Central memory CD4-positive, alpha-beta T cell (primary cell): ENCODE data around the gene FAM229A.

Experiments used
- DNase-seq: peaks from one replicate; pipeline ENCODE4 v3.0.0; 2022

The FAM229A gene

DNA sequence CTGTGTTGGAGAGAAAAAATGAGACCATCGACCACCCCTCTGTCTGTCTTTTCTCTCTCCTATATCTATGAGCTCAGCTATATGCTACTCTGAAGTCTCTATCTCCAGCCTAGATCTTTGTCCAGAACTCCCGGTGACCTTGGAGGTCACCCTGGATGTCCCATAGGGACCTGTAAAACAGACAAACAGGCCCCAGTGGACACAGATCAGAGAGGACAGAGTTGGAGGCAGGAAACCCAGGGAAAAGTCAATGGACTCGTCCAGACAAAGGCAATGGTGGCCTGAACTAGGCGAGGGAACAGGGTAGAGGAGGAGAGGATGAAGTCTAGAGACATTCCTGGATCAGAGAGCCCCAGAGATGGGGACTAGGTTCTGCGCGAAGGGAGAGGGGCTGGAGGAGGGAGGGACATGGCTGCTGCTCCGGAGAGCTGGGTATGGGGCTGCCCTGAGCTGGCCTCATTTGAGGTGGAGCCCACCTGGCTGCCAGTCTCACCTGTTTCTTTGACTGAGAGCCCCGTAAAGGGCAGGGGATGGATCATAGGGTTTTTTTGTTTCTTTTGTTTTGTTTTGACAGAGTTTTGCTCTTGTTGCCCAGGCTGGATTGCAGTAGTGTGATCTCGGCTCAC lies 15.6 kb downstream of the FAM229A start:
- DNase-seq, result no peak

DNA sequence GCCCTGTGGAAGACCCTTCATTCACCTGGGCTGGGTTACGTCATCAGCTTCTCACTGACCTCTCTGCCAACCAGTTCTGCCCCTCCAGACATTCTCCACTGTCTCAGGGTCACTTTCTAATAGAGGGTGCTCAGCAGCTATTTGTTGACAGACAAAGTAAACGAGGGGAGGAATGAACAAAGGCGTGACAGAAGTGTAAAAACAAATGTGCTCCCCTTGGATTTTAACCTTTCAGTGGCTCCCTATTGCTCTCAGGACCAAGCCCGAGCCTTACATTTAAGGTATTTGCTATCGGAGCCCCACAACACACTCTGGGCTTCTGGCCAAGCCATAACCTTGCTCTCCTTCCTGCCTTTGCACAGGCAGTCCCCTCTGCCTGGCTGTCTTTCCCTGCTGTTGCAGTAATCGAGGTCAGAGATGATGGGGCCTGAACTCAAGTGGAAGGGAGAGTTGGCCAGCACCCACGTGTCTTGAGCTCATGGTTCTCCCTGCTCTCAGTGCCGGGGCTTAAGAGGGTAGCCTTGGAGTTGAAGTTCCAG lies 16.9 kb downstream of the FAM229A start:
- peak; percentile 33 for DNase-seq

DNA sequence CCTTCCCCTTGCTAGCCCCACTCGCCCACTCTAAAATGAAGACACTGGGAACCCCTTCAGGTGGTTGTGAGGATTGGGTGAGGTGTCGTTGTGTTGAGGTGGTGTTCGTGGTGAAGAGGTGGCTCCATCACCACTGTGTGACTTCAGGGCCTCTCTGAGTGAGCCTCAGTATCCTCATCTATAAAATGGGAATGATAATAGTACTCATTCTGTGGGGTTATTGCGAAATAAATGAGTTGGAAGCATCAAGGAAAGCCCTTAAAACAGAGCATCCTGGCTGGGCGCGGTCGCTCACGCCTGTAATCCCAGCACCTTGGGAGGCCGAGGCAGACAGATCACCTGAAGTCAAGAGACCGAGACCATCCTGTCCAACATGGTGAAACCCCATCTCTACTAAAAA lies 19.6 kb downstream of the FAM229A start:
- no peak for DNase-seq

DNA sequence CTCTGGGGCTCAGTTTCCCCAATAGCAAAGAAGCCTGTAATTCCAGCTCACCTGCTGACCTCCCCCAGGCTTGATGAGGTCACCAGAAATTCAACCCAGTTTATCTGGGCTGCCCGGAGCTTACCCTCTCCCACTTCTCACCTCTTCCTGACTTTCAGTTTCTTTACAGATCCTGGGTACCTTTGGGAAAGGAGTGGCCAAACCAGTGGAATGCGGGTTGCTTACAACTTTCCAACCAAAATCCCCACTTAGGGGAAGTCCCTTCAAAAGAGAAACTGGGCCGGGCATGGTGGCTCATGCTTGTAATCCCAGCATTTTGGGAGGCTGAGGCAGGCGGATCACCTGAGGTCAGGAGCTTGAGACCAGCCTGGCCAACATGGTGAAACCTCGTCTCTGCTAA lies 20.3 kb downstream of the FAM229A start:
- DNase-seq, result no peak

DNA sequence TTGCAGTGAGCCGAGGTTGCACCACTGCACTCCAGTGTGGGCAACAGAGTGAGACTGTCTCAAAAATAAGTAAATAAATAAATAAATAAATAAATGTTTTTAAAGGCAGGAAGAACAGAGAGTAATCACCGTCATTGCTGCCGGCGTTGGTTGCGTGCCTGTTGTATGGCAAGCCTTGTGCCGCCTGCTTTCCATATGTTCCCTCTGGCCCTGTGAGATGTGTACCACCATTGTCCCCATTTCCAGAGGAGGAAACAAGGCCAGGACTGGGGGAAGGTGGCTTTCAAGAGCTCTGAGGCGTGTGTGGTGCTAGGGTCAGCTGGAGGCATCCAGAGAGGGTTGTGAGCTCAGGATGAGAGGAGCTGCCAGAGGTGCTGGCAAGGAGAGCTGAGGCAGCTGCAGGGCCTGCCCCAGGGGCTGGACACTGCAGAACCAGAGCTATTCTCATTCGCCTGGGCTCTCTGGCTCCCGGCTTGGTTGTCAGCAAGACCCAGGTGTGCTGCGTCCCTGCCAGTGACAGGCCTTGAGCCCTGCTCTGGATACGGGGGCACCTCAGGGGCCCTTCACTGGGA lies 21.0 kb downstream of the FAM229A start:
- DNase-seq, result no peak

DNA sequence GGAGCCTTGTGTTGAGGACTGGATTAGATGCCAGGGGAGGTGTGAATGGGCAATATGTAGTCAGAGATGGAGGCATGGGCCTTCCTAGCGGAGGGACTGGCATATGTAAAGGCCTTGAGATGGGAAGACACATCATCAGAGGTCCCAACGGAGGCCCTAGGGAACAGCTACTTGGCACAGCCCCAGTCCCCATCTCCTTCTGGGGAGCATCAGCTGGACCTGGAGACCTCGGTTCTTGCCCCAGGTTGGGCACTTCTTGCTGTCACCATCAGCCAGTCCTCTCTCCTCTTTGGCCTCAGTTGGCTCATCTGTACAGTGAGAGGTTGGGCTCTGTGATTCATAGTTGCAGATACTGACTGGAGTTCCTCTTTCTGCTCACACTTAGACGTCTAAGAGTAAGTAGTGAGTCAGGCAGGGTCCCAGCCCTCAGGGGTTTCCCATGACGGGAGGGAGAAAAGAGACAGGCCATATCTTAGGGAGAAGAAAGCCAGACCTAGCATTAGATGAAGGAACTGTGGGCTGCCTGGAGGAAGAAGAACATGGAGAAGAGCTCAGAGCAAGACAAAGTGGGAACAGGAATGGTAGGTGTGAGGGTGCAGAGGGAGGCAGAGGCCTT lies 22.8 kb downstream of the FAM229A start:
- DNase-seq, result no peak

DNA sequence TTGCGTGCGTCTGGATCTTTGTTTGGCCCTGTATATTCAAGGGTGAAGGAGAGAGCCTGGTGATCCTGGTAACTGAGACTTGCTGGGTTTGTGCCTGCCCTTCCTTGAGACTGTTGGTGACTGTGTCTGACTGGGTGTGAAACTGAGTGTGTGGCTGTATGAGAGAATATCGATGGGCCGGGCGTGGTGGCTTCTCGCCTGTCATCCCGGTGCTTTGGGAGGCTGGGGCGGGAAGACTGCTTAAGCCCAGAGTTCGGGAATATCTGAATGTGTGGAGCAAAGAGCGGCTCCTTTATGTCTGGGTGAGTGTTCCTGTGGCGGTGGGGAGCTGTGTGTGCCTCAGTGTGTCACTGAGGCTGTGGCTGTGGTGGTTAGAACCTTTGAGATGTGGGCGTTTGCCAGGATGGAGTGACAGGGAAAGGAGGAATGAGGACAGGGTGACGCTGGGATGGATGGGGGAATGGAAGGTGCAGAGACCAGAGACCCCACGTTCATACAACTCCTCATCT lies 23.6 kb downstream of the FAM229A start:
- no peak for DNase-seq

DNA sequence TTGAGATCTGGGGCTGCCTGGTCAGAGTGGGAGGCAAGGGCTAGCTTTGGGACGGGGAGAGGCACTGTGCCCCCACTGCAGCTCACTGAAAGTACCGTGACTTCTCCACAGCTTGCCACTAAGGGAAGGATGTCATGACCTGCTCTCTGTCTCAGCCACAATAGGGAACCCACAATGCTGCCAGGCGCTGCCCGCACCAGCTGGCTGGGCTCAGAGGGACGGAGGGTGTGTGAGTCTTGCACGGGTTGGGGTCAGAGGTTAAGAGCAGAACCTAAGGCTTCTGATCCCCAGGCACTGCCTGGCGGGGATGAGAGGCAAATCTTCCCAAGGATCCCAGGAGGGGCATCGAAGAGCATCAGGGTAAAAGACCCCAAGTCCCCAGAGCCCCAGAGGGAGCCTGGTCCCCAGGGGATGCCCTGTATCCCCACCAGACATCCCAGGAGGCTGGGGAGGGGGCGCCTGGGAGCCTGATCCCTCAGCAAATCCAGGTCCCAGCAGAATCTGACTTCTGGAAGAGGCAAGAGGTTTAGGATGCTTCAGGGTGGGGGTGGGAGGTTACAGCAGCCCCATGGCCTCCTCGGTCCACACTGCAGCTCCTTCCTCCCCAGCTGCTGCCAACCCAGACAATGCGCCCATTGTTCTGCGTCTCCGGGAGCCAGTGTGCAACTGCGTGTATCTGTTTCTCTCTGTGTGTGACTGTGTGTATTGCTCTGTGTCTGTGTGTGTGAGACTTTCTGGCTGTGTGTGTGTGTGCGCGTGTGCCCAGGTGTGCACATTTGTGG lies 24.2 kb downstream of the FAM229A start:
- no peak for DNase-seq

DNA sequence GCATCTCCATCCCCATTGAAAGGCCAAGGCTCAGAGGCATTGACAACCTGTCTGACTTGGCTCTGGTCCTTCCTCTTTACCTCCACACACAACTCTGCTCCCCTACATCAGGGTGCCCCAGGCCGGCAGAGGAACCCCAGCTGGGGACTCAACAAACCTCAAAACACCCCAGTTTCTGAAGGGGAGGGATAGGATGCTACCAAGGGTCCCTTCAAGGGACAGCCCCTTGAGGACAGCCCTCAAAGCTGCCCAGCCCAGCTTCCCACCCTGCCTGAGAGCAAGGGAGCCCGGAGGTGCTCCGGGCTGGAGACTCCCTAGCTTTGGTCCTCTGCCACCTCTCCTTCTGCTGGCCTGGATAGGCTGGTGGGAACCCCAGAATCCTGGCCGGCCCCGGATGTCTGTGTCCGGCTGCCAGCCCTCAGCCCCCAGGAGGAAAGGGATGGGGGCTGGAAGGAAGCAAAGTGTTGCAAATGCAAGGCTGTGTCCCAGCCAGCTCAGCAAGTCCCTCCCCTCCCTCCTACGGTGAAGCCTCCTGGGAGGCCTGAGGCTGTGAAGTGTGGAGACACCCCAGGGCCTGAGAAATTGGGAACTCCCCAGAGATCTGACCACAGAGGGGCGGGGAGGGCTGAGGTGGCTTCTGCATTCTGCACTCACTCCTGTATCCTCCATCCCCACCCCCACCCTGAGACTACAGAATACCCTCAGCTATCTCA lies 25.2 kb downstream of the FAM229A start:
- DNase-seq, result peak; percentile 59

DNA sequence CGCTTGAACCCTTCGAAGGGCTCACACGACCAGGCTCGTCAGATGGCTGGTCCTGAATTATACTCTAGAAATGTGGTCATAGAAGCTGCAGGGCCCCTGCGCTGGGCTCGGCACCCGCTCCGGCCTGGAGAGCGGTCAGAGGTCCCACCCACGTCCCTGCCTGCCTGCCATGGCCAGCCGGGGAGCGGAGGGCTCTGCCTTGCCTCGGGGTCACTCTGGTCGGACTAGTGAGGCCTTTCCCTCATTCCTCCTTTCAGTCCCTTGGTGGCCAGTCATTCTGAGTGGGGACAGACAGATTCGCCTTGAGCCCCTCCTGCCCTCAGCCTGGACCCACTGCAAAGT lies 25.7 kb downstream of the FAM229A start:
- DNase-seq, result no peak

DNA sequence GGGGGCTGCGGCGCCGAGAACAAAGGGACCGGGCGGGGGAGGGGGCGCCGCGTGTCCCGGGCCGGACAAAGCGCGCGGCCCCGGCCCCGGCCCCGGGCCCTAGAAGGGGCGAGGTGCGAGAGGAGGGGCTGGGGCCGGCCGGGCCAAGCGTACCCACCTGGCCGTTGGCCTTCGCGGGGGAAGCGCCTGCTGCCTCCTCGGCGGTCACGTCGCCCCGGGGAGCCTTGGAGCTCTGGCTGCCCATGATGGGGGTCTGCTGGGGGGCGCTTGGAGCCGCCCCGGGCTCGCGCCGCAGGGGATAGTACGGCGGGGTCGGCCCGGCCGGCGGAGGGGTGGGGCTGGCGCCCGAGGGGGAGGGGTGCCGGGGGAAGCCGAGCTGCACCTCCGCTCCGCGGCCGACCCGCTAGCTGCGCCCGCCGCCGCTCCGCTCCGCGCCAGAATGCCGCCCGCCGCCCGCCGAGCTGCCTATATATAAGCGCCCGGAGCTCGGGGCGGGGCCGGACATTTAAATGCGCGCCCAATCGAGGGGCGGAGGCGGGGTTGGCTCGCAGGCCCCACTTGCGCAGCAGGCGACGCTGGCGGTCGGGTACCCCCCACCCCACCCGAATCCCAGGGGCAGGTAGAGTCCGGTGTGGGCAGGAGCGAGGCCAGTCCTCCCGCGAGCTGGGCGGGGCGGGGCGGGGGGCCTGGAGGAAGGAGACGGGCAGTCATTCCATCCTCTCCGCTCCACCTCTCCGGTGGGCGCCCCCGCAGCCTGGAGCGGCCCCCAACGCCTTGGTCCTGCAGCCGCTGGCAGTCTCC lies 26.3 kb downstream of the FAM229A start, which contains the start of gene MARCKSL1:
TSS of gene MARCKSL1 (minus strand) at position 444 of the 801 bp plus-strand sequence. CDS start at position 244, 200 bp downstream.
- peak; percentile 81 for DNase-seq

DNA sequence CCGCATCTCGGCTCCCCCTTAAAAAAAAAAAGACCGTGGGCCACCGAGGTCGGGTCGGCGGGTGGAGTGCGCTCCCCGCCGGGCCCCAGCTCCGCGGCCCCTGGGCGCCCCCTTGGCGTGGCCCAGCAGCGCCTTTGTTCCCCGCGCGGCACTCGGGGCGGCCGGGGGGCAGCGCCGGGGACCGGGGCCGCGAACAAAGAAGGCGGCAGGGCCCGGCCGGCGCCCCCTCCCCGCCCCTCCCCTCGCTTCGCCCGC lies 26.8 kb downstream of the FAM229A start:
- no peak for DNase-seq

DNA sequence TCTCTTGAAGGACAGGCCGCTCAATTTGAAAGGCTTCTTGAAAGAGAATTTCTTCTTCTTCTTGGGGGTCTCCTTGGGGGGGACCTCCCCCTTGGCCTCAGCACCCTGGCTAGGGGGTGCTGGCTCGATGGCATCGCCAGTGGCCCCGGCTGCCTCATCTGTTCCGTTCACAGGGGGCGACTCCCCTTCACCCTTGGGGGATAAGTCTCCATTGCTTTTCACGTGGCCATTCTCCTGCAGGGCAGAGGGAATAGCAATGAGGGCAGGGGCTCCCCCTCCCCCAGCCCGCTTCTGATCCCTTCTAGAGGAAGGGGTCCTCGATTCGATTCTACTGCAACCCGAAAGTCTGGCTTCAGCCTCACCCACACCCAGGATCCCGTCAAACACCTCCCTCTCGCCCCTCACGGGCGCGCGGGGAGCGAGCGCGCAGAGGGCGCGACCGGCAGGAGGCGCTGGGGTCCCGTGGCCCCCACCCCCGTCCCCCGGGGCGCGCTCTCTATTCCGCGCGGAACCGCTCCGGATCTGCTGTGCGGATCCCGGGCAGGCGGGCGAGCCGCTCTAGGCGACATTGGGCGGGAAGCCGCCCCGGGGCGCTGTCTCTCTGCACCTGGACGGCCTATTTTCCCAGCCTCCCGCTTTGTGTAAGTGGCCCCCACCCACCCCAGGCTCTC lies 27.3 kb downstream of the FAM229A start:
- DNase-seq, result peak; percentile 64

DNA sequence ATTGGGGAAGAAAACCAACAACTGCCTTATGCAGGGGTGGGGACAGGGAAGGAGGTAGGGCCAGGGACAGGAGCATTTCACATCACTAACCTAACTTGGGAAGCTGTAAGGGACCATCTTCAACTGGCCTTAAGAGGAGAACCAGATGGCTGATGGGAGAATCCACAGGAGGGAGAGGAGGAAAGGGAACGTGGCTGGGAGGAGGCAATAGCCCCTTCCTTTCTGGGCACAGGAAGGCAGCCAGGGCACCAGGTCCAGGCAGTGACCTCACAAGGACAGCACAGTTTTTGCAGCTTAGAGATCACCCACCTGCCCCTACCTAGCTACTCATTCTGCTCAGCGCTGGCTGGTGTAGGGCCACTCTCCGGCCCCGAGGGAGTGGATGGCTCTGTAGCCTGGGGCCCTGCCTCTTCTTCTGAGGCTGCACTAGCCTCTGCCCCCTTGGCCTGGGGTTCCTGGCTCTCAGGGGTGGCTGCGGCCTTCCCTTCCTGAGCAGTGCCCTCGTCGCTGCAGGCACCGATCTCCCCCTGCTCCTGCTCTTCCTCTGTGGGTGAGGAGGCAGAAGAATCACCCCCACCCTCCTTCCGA lies 27.9 kb downstream of the FAM229A start:
- DNase-seq, result no peak

DNA sequence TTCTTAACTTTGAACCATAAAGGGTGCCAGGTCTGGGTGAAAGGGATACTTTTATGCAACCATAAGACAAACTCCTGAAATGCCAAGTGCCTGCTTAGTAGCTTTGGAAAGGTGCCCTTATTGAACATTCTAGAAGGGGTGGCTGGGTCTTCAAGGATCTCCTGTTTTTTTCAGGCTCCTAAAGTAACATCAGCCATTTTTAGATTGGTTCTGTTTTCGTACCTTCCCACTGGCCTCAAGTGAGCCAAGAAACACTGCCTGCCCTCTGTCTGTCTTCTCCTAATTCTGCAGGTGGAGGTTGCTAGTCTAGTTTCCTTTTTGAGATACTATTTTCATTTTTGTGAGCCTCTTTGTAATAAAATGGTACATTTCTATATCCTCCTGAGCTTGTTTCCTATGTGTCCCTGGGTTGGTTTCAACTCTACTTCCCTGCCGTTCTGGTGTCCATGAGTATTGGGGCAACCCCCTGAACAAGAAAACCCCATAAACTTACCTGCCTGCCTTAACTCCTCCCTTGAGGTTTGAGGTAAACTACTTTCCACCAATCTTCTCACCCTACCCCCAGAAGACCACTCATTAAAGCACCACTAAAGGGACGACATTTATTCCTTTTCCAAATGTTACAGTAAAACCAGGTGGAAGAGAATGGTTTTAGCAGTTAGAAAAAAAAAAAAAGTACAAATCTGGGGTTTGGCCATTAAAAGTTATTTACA lies 28.9 kb downstream of the FAM229A start:
- DNase-seq, result no peak

DNA sequence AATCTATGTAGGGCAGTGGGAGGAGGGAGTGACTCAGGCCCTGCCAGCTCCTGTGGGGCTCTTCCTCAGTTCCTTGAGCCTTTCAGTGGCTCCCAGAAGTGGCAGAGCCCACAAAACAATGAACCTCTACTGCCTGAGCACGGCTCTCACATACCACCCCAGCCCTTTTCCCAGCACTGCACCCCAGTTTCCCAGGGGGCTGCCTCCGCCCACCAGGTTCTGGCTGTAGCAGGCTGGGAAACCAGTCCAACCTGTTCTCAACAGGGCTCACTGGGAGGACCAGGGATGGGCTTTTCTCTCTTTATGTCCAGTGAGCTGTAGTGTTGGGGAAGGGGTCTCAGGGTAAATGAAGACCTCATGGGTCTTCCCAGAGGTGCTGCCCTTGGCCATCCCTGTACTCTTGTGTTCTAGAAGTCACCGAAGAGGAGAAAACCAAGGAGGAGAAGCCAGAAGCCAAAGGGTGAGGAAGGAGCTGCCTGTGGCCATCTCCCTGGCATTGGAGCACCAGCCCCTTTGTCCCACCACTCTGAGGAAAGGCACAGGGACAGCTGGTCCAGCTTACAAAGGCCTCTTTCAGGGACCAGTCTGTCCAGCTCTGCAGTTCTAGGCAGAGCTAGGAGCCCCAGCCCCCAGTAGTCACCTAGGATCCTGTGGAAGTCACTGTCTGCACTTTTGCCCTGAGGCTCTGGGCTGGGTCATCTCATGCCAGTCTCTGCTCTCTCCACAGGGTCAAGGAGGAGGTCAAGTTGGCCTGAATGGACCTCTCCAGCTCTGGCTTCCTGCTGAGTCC lies 29.8 kb downstream of the FAM229A start:
- DNase-seq, result no peak

DNA sequence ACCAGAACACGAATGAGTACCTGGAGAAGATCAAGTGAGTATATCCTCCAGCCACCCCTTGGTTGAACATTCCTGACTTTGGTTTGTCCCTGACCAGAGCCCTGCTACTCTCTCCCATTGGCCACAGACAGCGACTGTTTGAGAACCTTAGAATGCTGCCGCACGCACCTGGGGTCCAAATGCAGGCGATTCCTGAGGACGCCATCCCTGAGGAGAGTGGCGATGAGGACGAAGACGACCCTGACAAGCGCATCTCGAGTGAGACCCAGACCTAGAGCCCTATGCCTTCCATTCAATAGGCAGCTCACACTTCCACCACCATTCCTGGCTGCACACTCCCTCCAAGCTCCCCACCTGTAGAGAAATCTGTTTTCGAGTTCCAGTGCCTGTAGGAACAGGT lies 30.7 kb downstream of the FAM229A start:
- no peak for DNase-seq

DNA sequence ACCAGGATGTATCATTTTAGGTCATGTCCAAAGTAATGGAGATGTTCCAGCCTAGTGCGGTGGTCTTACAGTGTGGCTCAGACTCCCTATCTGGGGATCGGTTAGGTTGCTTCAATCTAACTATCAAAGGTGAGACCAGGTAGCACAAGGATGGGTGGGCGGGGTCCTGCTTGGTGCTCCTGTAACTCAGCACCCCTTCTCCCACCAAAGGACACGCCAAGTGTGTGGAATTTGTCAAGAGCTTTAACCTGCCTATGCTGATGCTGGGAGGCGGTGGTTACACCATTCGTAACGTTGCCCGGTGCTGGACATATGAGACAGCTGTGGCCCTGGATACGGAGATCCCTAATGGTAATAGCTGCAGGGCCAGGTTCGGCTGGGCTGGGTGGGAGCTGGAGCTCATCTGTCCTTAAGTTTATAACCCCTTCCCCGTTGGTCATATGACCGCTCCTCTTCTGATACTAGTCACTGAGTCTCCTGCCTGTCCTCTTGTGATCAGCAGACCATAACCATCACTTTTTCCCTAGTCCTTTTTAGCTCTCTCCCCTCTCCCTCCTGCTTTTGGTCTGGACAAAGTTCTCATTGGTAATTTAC lies 31.6 kb downstream of the FAM229A start:
- DNase-seq, result no peak

DNA sequence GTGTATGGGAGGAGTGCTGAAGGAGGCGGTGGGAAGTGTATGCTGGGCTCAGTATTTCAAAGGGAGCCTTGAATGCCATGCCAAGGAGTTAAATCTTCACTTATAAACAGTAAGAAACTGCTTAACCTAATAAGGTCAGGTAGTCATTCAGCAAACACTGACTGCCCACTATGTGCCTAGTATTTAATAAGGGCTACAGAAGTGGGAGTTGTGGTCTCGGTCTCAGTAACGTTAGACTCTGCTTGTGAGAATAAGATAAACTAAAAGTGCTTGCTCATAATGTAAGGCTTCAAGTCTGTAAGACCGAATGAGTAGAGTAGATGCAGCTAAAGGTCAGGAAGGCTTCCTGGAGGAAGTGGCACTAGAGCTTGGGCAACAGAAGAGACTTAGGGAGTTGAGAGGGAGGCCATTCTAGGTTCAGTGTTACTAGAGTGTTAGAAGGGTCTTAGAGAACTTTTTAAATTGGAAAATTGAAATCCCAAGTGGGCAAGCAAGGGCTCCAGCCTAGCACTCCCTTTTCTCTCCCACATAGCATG lies 32.3 kb downstream of the FAM229A start:
- DNase-seq, result no peak
